ENCODE data around the gene ZNRF1. TPM values are rescaled to one million over a fixed set of nuclear protein-coding genes. Genes with fewer than 3 reads are reported as not detected.

Gene ZNRF1
- total and polyA plus RNA-seq, 2 of the 4 experiments (the other 2 are of a cell fraction) = 8.2 to 20.7 TPM

- Histone ChIP-seq H3K4me3 (ENCODE audit: insufficient read depth, low read depth, low read length) (no peak overlapping the region), H3K79me1 (ENCODE audit: low read depth in 1 of 2, low read length in 2 of 2) (peaks cover 49 to 78% of the 10 kb centered on the region in 2 experiments), H3K27me3 (ENCODE audit: control insufficient read depth, insufficient read depth, low read length) (no peaks in the 10 kb centered on the region), H3K56ac (ENCODE audit: extremely low read depth, insufficient read depth, low read length) (no peak overlapping the region), H3K14ac (replicated peaks; ENCODE audit: low read depth, low read length) (no peak overlapping the region), H2BK120ac (ENCODE audit: low read depth, low read length) (no peak overlapping the region), H2BK20ac (ENCODE audit: low read depth, low read length) (no peak overlapping the region), H2BK5ac (ENCODE audit: low read depth, low read length, poor library complexity, severe bottlenecking) (no peak overlapping the region), H3K4me1 (ENCODE audit: control insufficient read depth, insufficient read depth, low read length) (peaks cover 13% of the 10 kb centered on the region), H2AFZ (replicated peaks; ENCODE audit: low read length, poor library complexity) (no peak overlapping the region), H3K4ac (ENCODE audit: low read depth, low read length) (no peak overlapping the region), H3K18ac (ENCODE audit: low read depth, low read length) (no peak overlapping the region), H3K36me3 (ENCODE audit: control insufficient read depth, insufficient read depth, low read length) (no peaks in the 10 kb centered on the region), H2AK5ac (ENCODE audit: low read depth, low read length) (no peak overlapping the region), H4K91ac (ENCODE audit: insufficient read depth, low read depth, low read length) (no peak overlapping the region), H2BK15ac (ENCODE audit: low read depth, low read length) (no peak overlapping the region), H3K9me1 (ENCODE audit: insufficient read depth, low read length) (peaks cover 21% of the 10 kb centered on the region), H4K20me1 (ENCODE audit: insufficient read depth, low read length) (peaks cover 53% of the 10 kb centered on the region), H3K9ac (ENCODE audit: low read depth, low read length) (no peak overlapping the region), H3K23ac (ENCODE audit: low read depth, low read length) (no peak overlapping the region), H4K5ac (ENCODE audit: low read depth, low read length) (no peak overlapping the region), H3K4me2 (ENCODE audit: low read depth, low read length) (no peak overlapping the region), H3K9me3 (ENCODE audit: control insufficient read depth, insufficient read depth, low read length) (no peaks in the 10 kb centered on the region), H3K27ac (ENCODE audit: insufficient read depth, low read length) (no peak overlapping the region), H4K8ac (ENCODE audit: low read depth in 2 of 2, low read length in 2 of 2) (no peak overlapping the region), H2AK9ac (replicated peaks; ENCODE audit: low read depth, low read length, poor library complexity) (no peak overlapping the region)
- BruUV-seq (replicated peaks) = no TSS peak
- DNase-seq (no peak), ATAC-seq (ENCODE audit: low read depth) (no peak)
- in situ Hi-C loops (cut with MboI; ENCODE audit: low sequenced_read_pairs) = no loop called here
- ChIA-PET POLR2A (ENCODE audit: unreplicated experiment) (no interaction called here), CTCF (no interaction called here)
- no peak for TF ChIP-seq CHD1 (IDR thresholded peaks at IDR 0.05; ENCODE audit: low read depth, low read length)
- TF ChIP-seq MAFK (IDR thresholded peaks at IDR 0.05; ENCODE audit: low read depth, low read length) = no peak
- no peak for TF ChIP-seq CTCF (conservative IDR thresholded peaks at IDR 0.05; ENCODE audit: low read depth, low read length)
- intact Hi-C loops (cut with micrococcal nuclease) = no loop called here
- dilution Hi-C loops (cut with HindIII; ENCODE audit: low sequenced_read_pairs, unreplicated experiment) = no loop called here
- 92% methylated on average over 2 of the region's 3 CpGs; no CpG with 5 or more reads in 1 of the 2 experiments for WGBS, 2 experiments (ENCODE audit: extremely low coverage in 2 of 2, insufficient read length in 1 of 2)
Observed at GRCh38 chr16:75075688-75076268, 77.0 kb downstream of the ZNRF1 start.
